Bronchial epithelial cell (primary cell): ENCODE measurements around the gene F3. TPM values are rescaled to one million over a fixed set of nuclear protein-coding genes. Genes with fewer than 3 reads are reported as not detected.

Experiments
- DNase-seq: peaks from one replicate; pipeline ENCODE4 v3.0.0-alpha.2; 2010; ENCODE audit warnings: low read depth
- FAIRE-seq: peaks from 2 replicates; lab custom pipeline; 2011; peaks lifted over from hg19 to GRCh38; lab: Jason Lieb, UNC
- H3K27me3 ChIP-seq: 2 replicates; pipeline ENCODE4 v1.5.1; 2011; ENCODE audit warnings: low read length; ENCODE audit not compliant: control insufficient read depth, insufficient read depth
- H3K36me3 ChIP-seq: 2 replicates; pipeline ENCODE4 v1.5.1; 2011; ENCODE audit warnings: low read length; ENCODE audit not compliant: control insufficient read depth, insufficient read depth
- H3K4me3 ChIP-seq: 2 replicates; pipeline ENCODE4 v1.5.1; 2011; ENCODE audit warnings: mild to moderate bottlenecking, low read depth, low read length, control low read depth
- total RNA-seq: library from RNA; depleted of rRNA; stranded (reverse); fragments of >200 nt; gene quantifications from 2 replicates; pipeline ENCODE4 v1.2.1, GENCODE V29; 2014
- TF ChIP-seq, protein P1 (sequence below): IDR thresholded peaks from 2 replicates; pipeline ENCODE4 v1.5.1; 2011; ENCODE audit warnings: mild to moderate bottlenecking, moderate library complexity, low read length, control low read depth, inconsistent platforms; ENCODE audit not compliant: insufficient read depth, severe bottlenecking

F3 gene
- total RNA-seq, 1 donor from 2014 or later: 618 TPM

- no peaks in the 10 kb centered on the region for H3K27me3 ChIP-seq
- no peak for DNase-seq
- no peaks in the 10 kb centered on the region for H3K36me3 ChIP-seq
- no peak for FAIRE-seq
- H3K4me3 ChIP-seq: no peak overlapping the region
- TF ChIP-seq, protein P1, sequence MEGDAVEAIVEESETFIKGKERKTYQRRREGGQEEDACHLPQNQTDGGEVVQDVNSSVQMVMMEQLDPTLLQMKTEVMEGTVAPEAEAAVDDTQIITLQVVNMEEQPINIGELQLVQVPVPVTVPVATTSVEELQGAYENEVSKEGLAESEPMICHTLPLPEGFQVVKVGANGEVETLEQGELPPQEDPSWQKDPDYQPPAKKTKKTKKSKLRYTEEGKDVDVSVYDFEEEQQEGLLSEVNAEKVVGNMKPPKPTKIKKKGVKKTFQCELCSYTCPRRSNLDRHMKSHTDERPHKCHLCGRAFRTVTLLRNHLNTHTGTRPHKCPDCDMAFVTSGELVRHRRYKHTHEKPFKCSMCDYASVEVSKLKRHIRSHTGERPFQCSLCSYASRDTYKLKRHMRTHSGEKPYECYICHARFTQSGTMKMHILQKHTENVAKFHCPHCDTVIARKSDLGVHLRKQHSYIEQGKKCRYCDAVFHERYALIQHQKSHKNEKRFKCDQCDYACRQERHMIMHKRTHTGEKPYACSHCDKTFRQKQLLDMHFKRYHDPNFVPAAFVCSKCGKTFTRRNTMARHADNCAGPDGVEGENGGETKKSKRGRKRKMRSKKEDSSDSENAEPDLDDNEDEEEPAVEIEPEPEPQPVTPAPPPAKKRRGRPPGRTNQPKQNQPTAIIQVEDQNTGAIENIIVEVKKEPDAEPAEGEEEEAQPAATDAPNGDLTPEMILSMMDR: no peak
Measured at GRCh38 chr1:94515296-94515947, 26.1 kb downstream of the F3 start.

DNA sequence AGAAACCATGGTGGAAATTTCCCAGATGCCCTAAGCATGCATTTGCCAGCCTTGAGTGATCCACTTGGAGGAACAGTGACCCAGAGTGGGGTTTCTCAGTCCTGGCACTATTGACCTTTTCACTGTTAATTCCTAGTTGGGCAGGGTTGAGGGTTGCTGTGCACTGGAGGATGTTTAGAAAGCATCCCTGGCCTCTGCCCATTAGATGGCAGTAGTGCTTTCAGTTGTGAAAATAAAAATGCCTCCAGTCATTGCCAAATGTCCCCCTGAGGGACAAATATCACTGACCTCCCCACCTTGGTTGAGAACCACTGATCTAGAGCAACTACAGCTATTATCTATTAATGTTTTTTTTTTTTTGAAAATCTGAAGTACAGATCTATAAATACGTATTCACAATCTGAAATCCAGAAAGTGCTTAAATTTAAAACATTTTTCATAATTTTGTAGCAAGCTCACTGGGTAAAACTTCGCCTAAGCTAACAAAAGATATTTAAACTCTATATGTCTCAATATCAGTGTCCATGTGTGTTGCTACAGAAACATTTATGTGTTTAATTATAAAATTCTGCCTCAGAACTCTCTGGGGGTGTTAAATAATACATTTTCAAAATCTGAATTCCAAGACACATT lies 27.3 kb downstream of the F3 start:
- peak; percentile 44 for DNase-seq

GRCh38 chr1:94512816-94513215 lies 28.7 kb downstream of the F3 start:
- TF ChIP-seq, protein P1: no peak
- DNase-seq (no peak), FAIRE-seq (no peak)
- no peaks in the 10 kb centered on the region for H3K27me3 ChIP-seq
- no peaks in the 10 kb centered on the region for H3K36me3 ChIP-seq
- H3K4me3 ChIP-seq: no peak overlapping the region

More for the DNA sequence above, 27.3 kb downstream of the F3 start:
- no peaks in the 10 kb centered on the region for H3K36me3 ChIP-seq
- TF ChIP-seq, protein P1: peak; percentile 71
- no peaks in the 10 kb centered on the region for H3K27me3 ChIP-seq
- no peak for FAIRE-seq
- H3K4me3 ChIP-seq: no peak overlapping the region

DNA sequence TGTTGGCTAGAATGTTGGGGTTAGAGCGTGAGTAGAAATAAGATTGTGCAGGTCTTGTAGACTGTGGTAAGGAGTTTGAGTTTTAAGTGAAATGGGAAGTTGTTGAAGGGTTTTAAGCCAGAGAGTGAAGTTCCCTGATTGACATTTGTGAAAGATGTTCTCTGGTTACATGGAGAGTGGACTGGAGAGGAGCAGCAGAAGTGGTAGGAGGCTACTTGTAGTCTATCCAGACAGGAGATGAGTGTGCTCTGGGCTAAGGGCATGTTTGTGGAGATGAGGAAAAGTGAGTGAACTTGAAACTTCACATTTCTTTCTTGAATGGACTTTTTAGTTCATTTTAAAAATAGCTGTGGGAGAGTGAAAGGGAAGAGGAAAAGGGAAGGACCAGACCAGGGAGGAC lies 37.0 kb downstream of the F3 start:
- DNase-seq: no peak
- FAIRE-seq: peak; percentile 18
- Histone ChIP-seq H3K36me3 (peaks cover 2% of the 10 kb centered on the region), H3K4me3 (no peak overlapping the region), H3K27me3 (no peaks in the 10 kb centered on the region)
- TF ChIP-seq, protein P1: no peak

DNA sequence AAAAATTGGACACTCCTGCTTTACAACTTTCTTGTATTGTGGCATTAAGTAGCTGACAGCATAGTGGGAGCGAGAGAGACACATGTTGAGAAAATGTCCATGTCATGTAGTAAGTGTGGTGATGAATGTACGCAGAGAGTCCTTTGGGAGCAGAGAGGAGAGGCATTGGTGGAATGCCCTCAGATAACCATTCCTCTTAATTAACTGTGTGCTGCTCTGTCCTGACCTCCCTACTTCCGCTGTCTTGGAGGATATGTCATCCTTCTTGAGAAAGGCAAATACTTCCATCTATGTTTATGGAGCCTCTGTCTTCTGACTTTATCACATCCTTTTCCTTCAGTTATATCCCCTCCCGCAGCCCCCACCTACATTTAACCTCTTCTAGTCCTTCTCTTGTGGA lies 38.4 kb downstream of the F3 start:
- no peak overlapping the region for H3K4me3 ChIP-seq
- FAIRE-seq: no peak
- TF ChIP-seq, protein P1: no peak
- peaks cover 2% of the 10 kb centered on the region for H3K36me3 ChIP-seq
- no peak for DNase-seq
- no peaks in the 10 kb centered on the region for H3K27me3 ChIP-seq
